ENCODE results near the gene PSMA3.

PSMA3 gene

DNA sequence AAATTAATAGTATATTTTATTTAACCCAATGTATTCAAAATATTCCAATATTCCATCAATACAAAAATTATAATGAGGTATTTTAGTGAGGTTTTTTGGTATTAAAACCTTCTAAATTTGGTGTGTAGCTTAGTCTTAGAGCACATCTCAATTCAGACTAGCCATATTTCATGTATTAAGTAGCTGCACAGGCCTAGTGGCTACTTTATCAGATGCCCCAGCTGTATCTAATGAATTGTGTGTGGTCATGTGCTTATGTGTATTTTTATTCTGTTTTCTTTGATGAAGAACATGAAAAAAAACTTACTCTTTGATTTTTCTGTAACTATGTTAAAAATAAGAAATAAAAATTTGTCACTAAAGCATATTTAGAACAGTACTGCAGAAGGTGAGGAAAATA is 31.5 kb upstream of the PSMA3 start:
- no peaks in the 10 kb centered on the region for H3K4me1 ChIP-seq (ENCODE audit: insufficient read depth, low read length, poor library complexity, severe bottlenecking)

DNA sequence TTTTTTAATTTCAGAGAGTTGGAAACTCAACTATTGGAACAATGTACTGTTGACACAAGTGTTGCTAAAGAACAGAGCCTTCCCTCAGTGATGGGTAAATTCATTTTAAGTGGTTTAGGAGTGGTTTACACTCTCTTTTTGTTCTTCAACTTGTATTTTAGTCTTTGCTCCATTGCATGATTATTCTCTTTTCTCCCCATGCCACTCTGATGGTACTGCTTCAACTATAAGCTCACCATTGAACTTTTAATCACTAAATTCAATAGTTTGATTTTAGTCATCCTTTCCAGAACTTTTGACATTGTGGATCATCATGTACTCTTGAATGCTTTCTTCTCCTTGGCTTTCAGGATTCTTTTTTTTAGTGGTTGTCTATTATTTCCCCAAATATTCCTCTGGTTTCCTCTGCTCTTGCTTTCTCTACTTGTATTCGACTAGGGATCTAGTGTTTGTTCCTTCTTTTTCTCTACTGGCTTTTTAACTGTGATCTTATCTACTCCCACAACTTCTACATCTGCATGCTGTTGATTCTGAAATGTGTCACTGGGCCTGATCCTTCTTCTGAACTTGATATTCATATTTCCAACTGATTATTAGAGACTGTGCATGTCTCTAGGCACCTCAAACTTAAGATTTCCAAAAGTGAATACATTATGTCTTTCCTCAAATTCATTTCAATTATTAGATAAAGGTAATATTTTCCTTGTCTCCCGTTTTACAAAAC is 29.3 kb upstream of the PSMA3 start:
- H2AFZ ChIP-seq (ENCODE audit: low read length): no peak overlapping the region
- H3K9ac ChIP-seq (ENCODE audit: low read depth, low read length, poor library complexity, severe bottlenecking): no peak overlapping the region
- H3K9me3 ChIP-seq (ENCODE audit: insufficient read depth, low read depth, low read length): no peaks in the 10 kb centered on the region
- H3K36me3 ChIP-seq (ENCODE audit: insufficient read depth, low read length): peaks cover 32% of the 10 kb centered on the region; the same call in 1 of the 2 replicates
- H4K20me1 ChIP-seq (ENCODE audit: insufficient read depth, low read length, poor library complexity, severe bottlenecking): no peaks in the 10 kb centered on the region
- H3K79me2 ChIP-seq (ENCODE audit: insufficient read depth, low read length): no peaks in the 10 kb centered on the region
- H3K4me1 ChIP-seq (ENCODE audit: insufficient read depth, low read length, poor library complexity, severe bottlenecking): no peaks in the 10 kb centered on the region
- TF ChIP-seq, protein P1, sequence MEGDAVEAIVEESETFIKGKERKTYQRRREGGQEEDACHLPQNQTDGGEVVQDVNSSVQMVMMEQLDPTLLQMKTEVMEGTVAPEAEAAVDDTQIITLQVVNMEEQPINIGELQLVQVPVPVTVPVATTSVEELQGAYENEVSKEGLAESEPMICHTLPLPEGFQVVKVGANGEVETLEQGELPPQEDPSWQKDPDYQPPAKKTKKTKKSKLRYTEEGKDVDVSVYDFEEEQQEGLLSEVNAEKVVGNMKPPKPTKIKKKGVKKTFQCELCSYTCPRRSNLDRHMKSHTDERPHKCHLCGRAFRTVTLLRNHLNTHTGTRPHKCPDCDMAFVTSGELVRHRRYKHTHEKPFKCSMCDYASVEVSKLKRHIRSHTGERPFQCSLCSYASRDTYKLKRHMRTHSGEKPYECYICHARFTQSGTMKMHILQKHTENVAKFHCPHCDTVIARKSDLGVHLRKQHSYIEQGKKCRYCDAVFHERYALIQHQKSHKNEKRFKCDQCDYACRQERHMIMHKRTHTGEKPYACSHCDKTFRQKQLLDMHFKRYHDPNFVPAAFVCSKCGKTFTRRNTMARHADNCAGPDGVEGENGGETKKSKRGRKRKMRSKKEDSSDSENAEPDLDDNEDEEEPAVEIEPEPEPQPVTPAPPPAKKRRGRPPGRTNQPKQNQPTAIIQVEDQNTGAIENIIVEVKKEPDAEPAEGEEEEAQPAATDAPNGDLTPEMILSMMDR (conservative IDR thresholded peaks at IDR 0.05; ENCODE audit: low read length): no peak
- TF ChIP-seq EZH2phosphoT487 (IDR thresholded peaks at IDR 0.05; ENCODE audit: borderline replicate concordance): no peak
- no peak overlapping the region for H3K4me2 ChIP-seq (ENCODE audit: low read depth, low read length, poor library complexity, severe bottlenecking)
- H3K4me3 ChIP-seq (ENCODE audit: low read length, poor library complexity, severe bottlenecking): no peak overlapping the region
- no peaks in the 10 kb centered on the region for H3F3A ChIP-seq (ENCODE audit: low read depth)
- no peaks in the 10 kb centered on the region for H3K27me3 ChIP-seq (ENCODE audit: insufficient read depth, low read length, poor library complexity, severe bottlenecking)
- no peaks in the 10 kb centered on the region for H3K9me2 ChIP-seq (replicated peaks; ENCODE audit: low read depth, low read length)

More for the DNA sequence above, 31.5 kb upstream of the PSMA3 start:
- H3K4me2 ChIP-seq (ENCODE audit: low read depth, low read length, poor library complexity, severe bottlenecking): no peak overlapping the region
- no peaks in the 10 kb centered on the region for H3K79me2 ChIP-seq (ENCODE audit: insufficient read depth, low read length)
- H3K9me3 ChIP-seq (ENCODE audit: insufficient read depth, low read depth, low read length): no peaks in the 10 kb centered on the region
- no peaks in the 10 kb centered on the region for H3K27me3 ChIP-seq (ENCODE audit: insufficient read depth, low read length, poor library complexity, severe bottlenecking)
- H3K36me3 ChIP-seq (ENCODE audit: insufficient read depth, low read length): peaks cover 46% of the 10 kb centered on the region; the same call in 1 of the 2 replicates
- no peak overlapping the region for H2AFZ ChIP-seq (ENCODE audit: low read length)
- H3K4me3 ChIP-seq (ENCODE audit: low read length, poor library complexity, severe bottlenecking): no peak overlapping the region
- no peaks in the 10 kb centered on the region for H3K9me2 ChIP-seq (replicated peaks; ENCODE audit: low read depth, low read length)
- no peak overlapping the region for H3K9ac ChIP-seq (ENCODE audit: low read depth, low read length, poor library complexity, severe bottlenecking)
- TF ChIP-seq EZH2phosphoT487 (IDR thresholded peaks at IDR 0.05; ENCODE audit: borderline replicate concordance): no peak
- TF ChIP-seq, protein P1 (conservative IDR thresholded peaks at IDR 0.05; ENCODE audit: low read length): no peak
- no peaks in the 10 kb centered on the region for H4K20me1 ChIP-seq (ENCODE audit: insufficient read depth, low read length, poor library complexity, severe bottlenecking)
- no peaks in the 10 kb centered on the region for H3F3A ChIP-seq (ENCODE audit: low read depth)

DNA sequence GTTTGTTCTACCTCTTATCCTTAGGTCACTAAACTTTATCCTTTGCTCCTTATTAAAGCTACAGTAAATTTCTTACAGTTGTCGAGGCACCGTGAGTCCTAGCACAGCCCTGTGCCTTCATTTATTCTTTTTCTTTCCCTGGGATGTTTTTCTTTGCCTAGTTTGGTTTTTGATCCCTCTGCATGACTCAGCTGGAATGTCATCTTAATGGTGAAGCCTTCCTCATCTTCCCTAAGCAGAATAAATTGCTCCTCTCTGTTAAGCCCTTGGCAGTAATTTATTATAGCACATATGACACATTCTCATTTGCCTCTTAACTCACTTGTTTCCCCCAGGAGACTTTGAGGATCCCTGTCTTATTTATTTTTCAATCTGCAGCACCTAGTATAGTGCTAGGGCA is 28.1 kb upstream of the PSMA3 start:
- no peaks in the 10 kb centered on the region for H3F3A ChIP-seq (ENCODE audit: low read depth)
- H3K36me3 ChIP-seq (ENCODE audit: insufficient read depth, low read length): peaks cover 28% of the 10 kb centered on the region; the same call in 1 of the 2 replicates
- H3K9me3 ChIP-seq (ENCODE audit: insufficient read depth, low read depth, low read length): no peaks in the 10 kb centered on the region
- H3K4me1 ChIP-seq (ENCODE audit: insufficient read depth, low read length, poor library complexity, severe bottlenecking): no peaks in the 10 kb centered on the region
- H3K9me2 ChIP-seq (replicated peaks; ENCODE audit: low read depth, low read length): no peaks in the 10 kb centered on the region
- TF ChIP-seq, protein P1 (conservative IDR thresholded peaks at IDR 0.05; ENCODE audit: low read length): no peak
- TF ChIP-seq EZH2phosphoT487 (IDR thresholded peaks at IDR 0.05; ENCODE audit: borderline replicate concordance): no peak
- no peaks in the 10 kb centered on the region for H3K27me3 ChIP-seq (ENCODE audit: insufficient read depth, low read length, poor library complexity, severe bottlenecking)
- H3K9ac ChIP-seq (ENCODE audit: low read depth, low read length, poor library complexity, severe bottlenecking): no peak overlapping the region
- H3K4me3 ChIP-seq (ENCODE audit: low read length, poor library complexity, severe bottlenecking): no peak overlapping the region
- no peak overlapping the region for H2AFZ ChIP-seq (ENCODE audit: low read length)
- H4K20me1 ChIP-seq (ENCODE audit: insufficient read depth, low read length, poor library complexity, severe bottlenecking): no peaks in the 10 kb centered on the region
- no peaks in the 10 kb centered on the region for H3K79me2 ChIP-seq (ENCODE audit: insufficient read depth, low read length)
- no peak overlapping the region for H3K4me2 ChIP-seq (ENCODE audit: low read depth, low read length, poor library complexity, severe bottlenecking)

All from Loucy (cell line).